GM12878 (cell line): ENCODE measurements around the gene FAM234A. TPM values are rescaled to one million over a fixed set of nuclear protein-coding genes. Genes with fewer than 3 reads are reported as not detected.

Experiments
- CBFB ChIP-seq: IDR thresholded peaks from 2 replicates; pipeline ENCODE4 v1.6.1; 2016; ENCODE audit warnings: antibody characterized with exemption, low read depth
- CHD4 ChIP-seq: fragments of 200-600 bp; sonication (generic); IDR thresholded peaks from 2 replicates; pipeline ENCODE4 v1.6.1; 2016; ENCODE audit warnings: mild to moderate bottlenecking
- MEF2B ChIP-seq: fragments of 450-650 bp; IDR thresholded peaks from 2 replicates; pipeline ENCODE4 v1.6.1; 2018; ENCODE audit warnings: mild to moderate bottlenecking, moderate library complexity; ENCODE audit not compliant: partially characterized antibody, poor library complexity, severe bottlenecking
- MXI1 ChIP-seq: fragments of 150-350 bp; IDR thresholded peaks from 2 replicates; pipeline ENCODE4 v1.6.1; 2011; ENCODE audit warnings: low read depth, mild to moderate bottlenecking, inconsistent platforms, low read length, improper control_type of control experiment
- NFIC ChIP-seq: IDR thresholded peaks from 2 replicates; pipeline ENCODE4 v1.6.1; 2012; ENCODE audit warnings: low read depth, mild to moderate bottlenecking, inconsistent platforms, low read length, moderate library complexity
- PML ChIP-seq: IDR thresholded peaks from 2 replicates; pipeline ENCODE4 v1.6.1; 2012; ENCODE audit warnings: low read length, inconsistent platforms
- RAD51 ChIP-seq: fragments of 450-650 bp; IDR thresholded peaks from 2 replicates; pipeline ENCODE4 v1.6.1; 2016; ENCODE audit warnings: moderate library complexity, mild to moderate bottlenecking, inconsistent platforms
- RFX5 ChIP-seq: IDR thresholded peaks from 2 replicates; pipeline ENCODE4 v1.6.1; 2011; ENCODE audit warnings: low read depth, low read length, improper control_type of control experiment
- SIN3A ChIP-seq: IDR thresholded peaks from 2 replicates; pipeline ENCODE4 v1.6.1; 2012; ENCODE audit warnings: low read depth, low read length, improper control_type of control experiment
- SMAD5 ChIP-seq: IDR thresholded peaks from 2 replicates; pipeline ENCODE4 v1.6.1; 2016; ENCODE audit warnings: antibody characterized with exemption, low read depth
- SP1 ChIP-seq: IDR thresholded peaks from one replicate; pipeline ENCODE4 v1.6.1; 2011; ENCODE audit warnings: low read depth, low read length
- SPI1 ChIP-seq: IDR thresholded peaks from 2 replicates; pipeline ENCODE4 v1.6.1; 2011; ENCODE audit warnings: low read depth, mild to moderate bottlenecking, low read length, moderate library complexity, borderline replicate concordance; ENCODE audit not compliant: insufficient read depth
- SUZ12 ChIP-seq: fragments of 200-600 bp; sonication (generic); IDR thresholded peaks from one replicate; pipeline ENCODE4 v1.6.1; 2018; ENCODE audit warnings: antibody characterized with exemption, mild to moderate bottlenecking; ENCODE audit not compliant: unreplicated experiment
- TBL1XR1 ChIP-seq: IDR thresholded peaks from 2 replicates; pipeline ENCODE4 v1.6.1; 2012; ENCODE audit warnings: low read depth, low read length, improper control_type of control experiment
- WRNIP1 ChIP-seq: IDR thresholded peaks from 2 replicates; pipeline ENCODE4 v1.6.1; 2011; ENCODE audit warnings: low read depth, low read length, improper control_type of control experiment, borderline replicate concordance
- YY1 ChIP-seq: IDR thresholded peaks from 2 replicates; pipeline ENCODE4 v1.6.1; 2011; ENCODE audit warnings: low read depth, mild to moderate bottlenecking, low read length
- ZNF217 ChIP-seq: fragments of 450-650 bp; IDR thresholded peaks from 2 replicates; pipeline ENCODE4 v1.6.1; 2017; ENCODE audit warnings: antibody characterized with exemption, mild to moderate bottlenecking
- polyA plus RNA-seq, 11 experiments: library from polyadenylated mRNA; depleted of rRNA in 4 of 11; unstranded in 6 of 11; stranded (reverse) in 5 of 11; fragments of >200 nt; fragmentation: Nextera tagmentation in 4 of 11; fragmentation: Illumina TruSeq in 1 of 11; extraction: Ambion mirVana in 4 of 11; extraction: Trizol in 1 of 11; gene quantifications; 1 replicate in 1 of 11; 2 replicates in 10 of 11; pipeline versions ENCODE4 v1.2.1 to v1.2.3, GENCODE V29; 2011 to 2016; ENCODE audit warnings: inconsistent platforms in 2 of 11, missing spikeins in 2 of 11, low read depth in 1 of 11
- total RNA-seq, 4 experiments: library from RNA; depleted of rRNA in 3 of 4; stranded (reverse); fragments of >200 nt in 3 of 4; fragmentation: Illumina TruSeq in 1 of 4; extraction: Trizol in 1 of 4; gene quantifications; 2 replicates each; pipeline versions ENCODE4 v1.2.1 to v1.2.3, GENCODE V29; 2013 to 2021
- TF ChIP-seq, protein P1 (sequence below): IDR thresholded peaks from 2 replicates; pipeline ENCODE4 v1.6.1; 2012; ENCODE audit warnings: low read depth, low read length, improper control_type of control experiment
- TF ChIP-seq, protein P2 (sequence below): fragments of 450-650 bp; IDR thresholded peaks from 2 replicates; pipeline ENCODE4 v1.6.1; 2017; ENCODE audit warnings: borderline replicate concordance
- TF ChIP-seq, protein P3 (sequence below): IDR thresholded peaks from 2 replicates; pipeline ENCODE4 v1.6.1; 2011; ENCODE audit warnings: borderline replicate concordance, low read depth, mild to moderate bottlenecking, moderate library complexity, mixed read lengths, low read length; ENCODE audit not compliant: insufficient read depth; ENCODE audit errors: extremely low read length
- TF ChIP-seq, protein P4 (sequence below): fragments of 450-650 bp; IDR thresholded peaks from 2 replicates; pipeline ENCODE4 v1.6.1; 2017; ENCODE audit warnings: mild to moderate bottlenecking, moderate library complexity
- TF ChIP-seq, protein P5 (sequence below): IDR thresholded peaks from 2 replicates; pipeline ENCODE4 v1.6.1; 2012; ENCODE audit warnings: low read length, inconsistent platforms

FAM234A gene
- total and polyA plus RNA-seq, 10 of the 15 experiments (the other 5 are each of a cell fraction or from before 2014, with no cell fraction given) = 1.6 to 37.6 (median 17.3) TPM

DNA sequence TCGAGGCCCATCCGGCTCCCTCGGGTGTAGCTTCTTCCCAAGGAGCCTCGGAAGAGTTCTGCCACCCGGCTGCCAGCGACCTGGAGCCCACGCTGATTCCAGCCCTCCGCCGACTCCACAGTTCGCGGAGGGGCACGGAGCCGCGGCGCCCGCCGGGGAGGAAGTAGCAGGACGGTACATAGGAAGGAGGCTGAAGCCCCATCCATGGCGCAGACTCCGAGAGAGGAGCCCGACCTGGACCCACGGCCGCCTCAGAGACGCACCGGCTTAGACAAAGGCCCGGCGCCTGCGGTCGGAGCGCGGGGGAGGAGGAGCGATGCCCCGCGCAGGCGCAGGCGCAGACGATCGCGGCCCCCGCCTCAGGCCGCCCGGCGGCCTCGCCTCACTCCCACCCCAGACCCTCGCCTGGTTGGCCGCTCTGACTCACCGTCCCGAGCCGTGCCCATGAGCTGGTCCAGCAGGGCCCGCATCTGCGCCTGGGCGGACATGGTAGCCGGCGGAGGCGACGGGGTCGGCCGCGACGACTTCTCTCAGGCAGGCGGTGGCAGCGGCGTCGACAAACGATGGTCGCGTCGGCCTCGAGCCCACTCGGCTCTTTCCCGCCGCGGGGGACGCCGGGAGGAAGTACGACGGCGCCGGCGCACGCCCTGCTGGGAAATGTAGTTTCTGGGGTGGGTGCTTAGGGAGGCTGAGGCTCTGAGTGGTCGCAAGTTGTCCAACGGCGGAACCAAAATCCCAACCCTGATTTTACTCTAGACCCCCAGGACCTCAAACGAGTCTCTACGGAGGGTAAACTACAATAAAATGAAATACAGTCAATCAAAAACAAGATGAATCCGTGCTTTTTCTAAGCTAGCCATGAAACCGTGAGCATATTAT is 5.5 kb upstream of the FAM234A start, which contains the start of gene LUC7L (continued):
- TF ChIP-seq SP1 (no peak), SIN3A (peak; percentile 63; the same call in 1 of the 2 replicates), ZNF217 (no peak), RFX5 (no peak), MEF2B (peak; percentile 67), WRNIP1 (no peak), SUZ12 (no peak), PML (peak; percentile 98), SMAD5 (peak; percentile 92), CBFB (peak; percentile 33), RAD51 (no peak), CHD4 (no peak), MXI1 (peak; percentile 37; the same call in 1 of the 2 replicates), NFIC (no peak), SPI1 (peak; percentile 31; the same call in 1 of the 2 replicates), TBL1XR1 (no peak), YY1 (peak; percentile 67)
- TF ChIP-seq, protein P1, sequence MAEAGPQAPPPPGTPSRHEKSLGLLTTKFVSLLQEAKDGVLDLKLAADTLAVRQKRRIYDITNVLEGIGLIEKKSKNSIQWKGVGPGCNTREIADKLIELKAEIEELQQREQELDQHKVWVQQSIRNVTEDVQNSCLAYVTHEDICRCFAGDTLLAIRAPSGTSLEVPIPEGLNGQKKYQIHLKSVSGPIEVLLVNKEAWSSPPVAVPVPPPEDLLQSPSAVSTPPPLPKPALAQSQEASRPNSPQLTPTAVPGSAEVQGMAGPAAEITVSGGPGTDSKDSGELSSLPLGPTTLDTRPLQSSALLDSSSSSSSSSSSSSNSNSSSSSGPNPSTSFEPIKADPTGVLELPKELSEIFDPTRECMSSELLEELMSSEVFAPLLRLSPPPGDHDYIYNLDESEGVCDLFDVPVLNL = 0 out of 2 replicates have a peak, but pooled peaks have one; percentile 26
- TF ChIP-seq, protein P2, sequence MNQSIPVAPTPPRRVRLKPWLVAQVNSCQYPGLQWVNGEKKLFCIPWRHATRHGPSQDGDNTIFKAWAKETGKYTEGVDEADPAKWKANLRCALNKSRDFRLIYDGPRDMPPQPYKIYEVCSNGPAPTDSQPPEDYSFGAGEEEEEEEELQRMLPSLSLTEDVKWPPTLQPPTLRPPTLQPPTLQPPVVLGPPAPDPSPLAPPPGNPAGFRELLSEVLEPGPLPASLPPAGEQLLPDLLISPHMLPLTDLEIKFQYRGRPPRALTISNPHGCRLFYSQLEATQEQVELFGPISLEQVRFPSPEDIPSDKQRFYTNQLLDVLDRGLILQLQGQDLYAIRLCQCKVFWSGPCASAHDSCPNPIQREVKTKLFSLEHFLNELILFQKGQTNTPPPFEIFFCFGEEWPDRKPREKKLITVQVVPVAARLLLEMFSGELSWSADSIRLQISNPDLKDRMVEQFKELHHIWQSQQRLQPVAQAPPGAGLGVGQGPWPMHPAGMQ = no peak
- TF ChIP-seq, protein P3, sequence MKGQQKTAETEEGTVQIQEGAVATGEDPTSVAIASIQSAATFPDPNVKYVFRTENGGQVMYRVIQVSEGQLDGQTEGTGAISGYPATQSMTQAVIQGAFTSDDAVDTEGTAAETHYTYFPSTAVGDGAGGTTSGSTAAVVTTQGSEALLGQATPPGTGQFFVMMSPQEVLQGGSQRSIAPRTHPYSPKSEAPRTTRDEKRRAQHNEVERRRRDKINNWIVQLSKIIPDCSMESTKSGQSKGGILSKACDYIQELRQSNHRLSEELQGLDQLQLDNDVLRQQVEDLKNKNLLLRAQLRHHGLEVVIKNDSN = no peak
- TF ChIP-seq, protein P4, sequence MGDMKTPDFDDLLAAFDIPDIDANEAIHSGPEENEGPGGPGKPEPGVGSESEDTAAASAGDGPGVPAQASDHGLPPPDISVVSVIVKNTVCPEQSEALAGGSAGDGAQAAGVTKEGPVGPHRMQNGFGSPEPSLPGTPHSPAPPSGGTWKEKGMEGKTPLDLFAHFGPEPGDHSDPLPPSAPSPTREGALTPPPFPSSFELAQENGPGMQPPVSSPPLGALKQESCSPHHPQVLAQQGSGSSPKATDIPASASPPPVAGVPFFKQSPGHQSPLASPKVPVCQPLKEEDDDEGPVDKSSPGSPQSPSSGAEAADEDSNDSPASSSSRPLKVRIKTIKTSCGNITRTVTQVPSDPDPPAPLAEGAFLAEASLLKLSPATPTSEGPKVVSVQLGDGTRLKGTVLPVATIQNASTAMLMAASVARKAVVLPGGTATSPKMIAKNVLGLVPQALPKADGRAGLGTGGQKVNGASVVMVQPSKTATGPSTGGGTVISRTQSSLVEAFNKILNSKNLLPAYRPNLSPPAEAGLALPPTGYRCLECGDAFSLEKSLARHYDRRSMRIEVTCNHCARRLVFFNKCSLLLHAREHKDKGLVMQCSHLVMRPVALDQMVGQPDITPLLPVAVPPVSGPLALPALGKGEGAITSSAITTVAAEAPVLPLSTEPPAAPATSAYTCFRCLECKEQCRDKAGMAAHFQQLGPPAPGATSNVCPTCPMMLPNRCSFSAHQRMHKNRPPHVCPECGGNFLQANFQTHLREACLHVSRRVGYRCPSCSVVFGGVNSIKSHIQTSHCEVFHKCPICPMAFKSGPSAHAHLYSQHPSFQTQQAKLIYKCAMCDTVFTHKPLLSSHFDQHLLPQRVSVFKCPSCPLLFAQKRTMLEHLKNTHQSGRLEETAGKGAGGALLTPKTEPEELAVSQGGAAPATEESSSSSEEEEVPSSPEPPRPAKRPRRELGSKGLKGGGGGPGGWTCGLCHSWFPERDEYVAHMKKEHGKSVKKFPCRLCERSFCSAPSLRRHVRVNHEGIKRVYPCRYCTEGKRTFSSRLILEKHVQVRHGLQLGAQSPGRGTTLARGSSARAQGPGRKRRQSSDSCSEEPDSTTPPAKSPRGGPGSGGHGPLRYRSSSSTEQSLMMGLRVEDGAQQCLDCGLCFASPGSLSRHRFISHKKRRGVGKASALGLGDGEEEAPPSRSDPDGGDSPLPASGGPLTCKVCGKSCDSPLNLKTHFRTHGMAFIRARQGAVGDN = peak; percentile 99
- TF ChIP-seq, protein P5, sequence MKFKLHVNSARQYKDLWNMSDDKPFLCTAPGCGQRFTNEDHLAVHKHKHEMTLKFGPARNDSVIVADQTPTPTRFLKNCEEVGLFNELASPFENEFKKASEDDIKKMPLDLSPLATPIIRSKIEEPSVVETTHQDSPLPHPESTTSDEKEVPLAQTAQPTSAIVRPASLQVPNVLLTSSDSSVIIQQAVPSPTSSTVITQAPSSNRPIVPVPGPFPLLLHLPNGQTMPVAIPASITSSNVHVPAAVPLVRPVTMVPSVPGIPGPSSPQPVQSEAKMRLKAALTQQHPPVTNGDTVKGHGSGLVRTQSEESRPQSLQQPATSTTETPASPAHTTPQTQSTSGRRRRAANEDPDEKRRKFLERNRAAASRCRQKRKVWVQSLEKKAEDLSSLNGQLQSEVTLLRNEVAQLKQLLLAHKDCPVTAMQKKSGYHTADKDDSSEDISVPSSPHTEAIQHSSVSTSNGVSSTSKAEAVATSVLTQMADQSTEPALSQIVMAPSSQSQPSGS = no peak
